Measurements from ENCODE around the gene MTUS2. TPM values are rescaled to one million over a fixed set of nuclear protein-coding genes. Genes with fewer than 3 reads are reported as not detected.

MTUS2 gene
- total and polyA plus RNA-seq, 10 of the 15 experiments (the other 5 are each of a cell fraction or from before 2014, with no cell fraction given): under 0.01 to 0.05 (median 0.02) TPM; not detected in 6

GRCh38 chr13:28825379-28825778, 5.2 kb downstream of the MTUS2 start:
- Histone ChIP-seq H3K4me2 (ENCODE audit: control insufficient read depth, insufficient read depth) (no peak overlapping the region), H2AFZ (ENCODE audit: control insufficient read depth, low read depth, low read length) (no peak overlapping the region), H3K9me3 (replicated peaks; ENCODE audit: control insufficient read depth, insufficient read depth, low read length) (no peaks in the 10 kb centered on the region; the same call in 1 of the 3 replicates), H3K27me3 (replicated peaks in 1 of 2; ENCODE audit: control insufficient read depth in 2 of 2, insufficient read depth in 2 of 2, low read length in 1 of 2) (peaks cover 3 to 9% of the 10 kb centered on the region in 2 experiments), H3K4me3 (no peak overlapping the region), H3K27ac (ENCODE audit: control insufficient read depth, insufficient read depth) (no peak overlapping the region), H3K36me3 (ENCODE audit: control insufficient read depth in 2 of 2, insufficient read depth in 2 of 2, low read length in 1 of 2) (no peaks in the 10 kb centered on the region), H4K20me1 (ENCODE audit: control insufficient read depth, insufficient read depth) (no peaks in the 10 kb centered on the region), H3K79me2 (ENCODE audit: control insufficient read depth, insufficient read depth, low read length) (no peaks in the 10 kb centered on the region), H3K4me1 (ENCODE audit: control insufficient read depth, insufficient read depth, low read length) (no peaks in the 10 kb centered on the region), H3K9ac (ENCODE audit: control insufficient read depth, insufficient read depth, low read length) (no peak overlapping the region)
- intact Hi-C loops (cut with micrococcal nuclease; ENCODE audit: unreplicated experiment) (no loop called here), in situ Hi-C loops (cut with MboI) (no loop called here)
- ChIA-PET SMC1A (ENCODE audit: uncharacterized antibody, unreplicated experiment) (no interaction called here), RAD21 (ENCODE audit: unreplicated experiment) (no interaction called here), CTCF (interaction anchor here (0.6 kb wide), 1 partner anchor 102 kb away, joined by 3 read pairs; no protein-coding TSS in a partner anchor), POLR2A (no interaction called here)
- WGBS (ENCODE audit: insufficient coverage, insufficient replicate concordance, low lambda C conversion rate, missing lambda C conversion rate): 0% methylated on average over 3 of the region's 3 CpGs
- no TSS peak for BruUV-seq (replicated peaks)
- TF ChIP-seq USF1 (IDR thresholded peaks at IDR 0.05; ENCODE audit: borderline replicate concordance, extremely low read length, insufficient read depth, low read depth, low read length) (no peak), CEBPZ (IDR thresholded peaks at IDR 0.05; ENCODE audit: low read depth, low read length) (no peak), POLR2A (IDR thresholded peaks at IDR 0.05; ENCODE audit: low read depth, low read length) (no peak), EGR1 (IDR thresholded peaks at IDR 0.05; ENCODE audit: borderline replicate concordance in 1 of 2, low read depth in 2 of 2, low read length in 2 of 2) (no peak), ZBTB33 (IDR thresholded peaks at IDR 0.05) (no peak), ZNF622 (IDR thresholded peaks at IDR 0.05) (no peak), SMAD1 (IDR thresholded peaks at IDR 0.05; ENCODE audit: low read depth, partially characterized antibody) (no peak), ETV6 (conservative IDR thresholded peaks at IDR 0.05 in 1 of 2, IDR thresholded peaks at IDR 0.05 in 1 of 2; ENCODE audit: borderline replicate concordance in 1 of 2, low read depth in 1 of 2) (no peak), BCL11A (IDR thresholded peaks at IDR 0.05; ENCODE audit: low read depth, low read length) (no peak)
- no peak for DNase-seq (ENCODE audit: low read depth, low spot score)
- no peak for FAIRE-seq
- ATAC-seq: no peak
